Fibroblast of skin of right quadriceps (primary cell): ENCODE measurements around the gene CTSD.
"Not testable (repeated sequence)": the region's sequence is repeated elsewhere in the genome, so short reads cannot be mapped to it uniquely, and the experiment has no call there.

Experiments used
- DNase-seq: peaks from one replicate; pipeline ENCODE4 v3.0.0-alpha.2; 2013

Gene CTSD

DNA sequence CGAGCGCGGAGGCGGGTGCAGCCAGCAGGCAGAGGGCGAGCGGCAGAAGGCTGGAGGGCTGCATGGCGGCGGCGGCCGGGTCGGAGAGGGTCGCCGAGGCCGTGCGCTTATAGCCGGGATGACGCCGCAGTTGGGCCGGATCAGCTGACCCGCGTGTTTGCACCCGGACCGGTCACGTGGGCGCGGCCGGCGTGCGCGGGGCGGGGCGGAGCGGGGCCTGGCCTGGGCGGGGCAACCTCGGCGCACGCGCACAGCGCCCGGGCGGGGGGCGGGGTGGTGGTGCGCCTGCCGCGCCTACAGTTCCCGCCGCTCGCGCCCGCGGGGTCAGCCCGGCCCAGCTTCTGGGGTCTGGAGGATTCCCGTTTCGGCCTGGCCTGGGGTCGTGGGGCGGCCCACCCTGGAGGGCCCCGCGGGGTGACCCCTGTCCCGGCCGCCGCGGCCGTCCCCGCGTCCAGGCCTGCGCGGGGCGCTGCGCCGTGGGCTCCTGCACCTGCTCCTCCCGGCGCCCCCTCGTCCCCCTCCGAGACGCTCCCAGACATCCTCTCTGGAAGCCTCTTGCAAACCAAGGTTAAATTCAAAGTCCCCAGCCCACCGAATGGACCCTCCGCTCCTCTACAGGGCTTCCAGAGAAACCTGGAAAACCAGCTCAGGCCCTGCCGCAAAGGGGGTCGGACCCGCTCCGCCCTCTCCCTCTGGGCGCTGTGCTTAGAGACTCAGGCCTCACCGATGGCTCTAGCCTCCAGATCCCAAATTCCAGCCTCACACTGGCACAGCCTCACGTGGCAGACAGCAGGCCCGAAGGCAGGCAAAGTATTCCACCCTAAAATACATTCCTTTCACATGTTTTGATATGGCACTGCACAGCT is at the start of gene CTSD:
TSS of gene CTSD (minus strand) at position 132 of the 866 bp plus-strand sequence. CDS start at position 64, 68 bp downstream.
- peak; percentile 74 for DNase-seq

DNA sequence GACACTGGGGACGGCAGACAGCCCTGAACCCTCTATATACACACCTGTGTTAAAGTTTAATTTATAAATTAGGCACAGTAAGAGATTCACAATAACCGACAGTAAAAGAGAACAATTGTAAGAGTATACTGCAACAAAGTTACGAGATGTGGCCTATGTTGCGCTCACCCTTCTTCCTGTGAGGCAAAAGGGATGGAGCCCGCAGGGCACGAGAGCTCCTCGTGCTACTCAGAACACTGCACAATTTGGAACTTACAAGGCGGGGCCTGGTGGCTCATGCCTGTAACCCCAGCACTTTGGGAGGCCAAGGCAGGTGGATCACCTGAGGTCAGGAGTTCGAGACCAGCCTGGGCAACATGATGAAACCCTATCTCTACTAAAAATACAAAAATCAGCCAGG is 49.6 kb upstream of the CTSD start:
- not testable (repeated sequence) for DNase-seq

- no peak for DNase-seq
Observed at GRCh38 chr11:1812801-1813200, 49.1 kb upstream of the CTSD start.

GRCh38 chr11:1812274-1812673 is 48.5 kb upstream of the CTSD start:
- no peak for DNase-seq

GRCh38 chr11:1810761-1811160 is 47.0 kb upstream of the CTSD start:
- DNase-seq: no peak

DNA sequence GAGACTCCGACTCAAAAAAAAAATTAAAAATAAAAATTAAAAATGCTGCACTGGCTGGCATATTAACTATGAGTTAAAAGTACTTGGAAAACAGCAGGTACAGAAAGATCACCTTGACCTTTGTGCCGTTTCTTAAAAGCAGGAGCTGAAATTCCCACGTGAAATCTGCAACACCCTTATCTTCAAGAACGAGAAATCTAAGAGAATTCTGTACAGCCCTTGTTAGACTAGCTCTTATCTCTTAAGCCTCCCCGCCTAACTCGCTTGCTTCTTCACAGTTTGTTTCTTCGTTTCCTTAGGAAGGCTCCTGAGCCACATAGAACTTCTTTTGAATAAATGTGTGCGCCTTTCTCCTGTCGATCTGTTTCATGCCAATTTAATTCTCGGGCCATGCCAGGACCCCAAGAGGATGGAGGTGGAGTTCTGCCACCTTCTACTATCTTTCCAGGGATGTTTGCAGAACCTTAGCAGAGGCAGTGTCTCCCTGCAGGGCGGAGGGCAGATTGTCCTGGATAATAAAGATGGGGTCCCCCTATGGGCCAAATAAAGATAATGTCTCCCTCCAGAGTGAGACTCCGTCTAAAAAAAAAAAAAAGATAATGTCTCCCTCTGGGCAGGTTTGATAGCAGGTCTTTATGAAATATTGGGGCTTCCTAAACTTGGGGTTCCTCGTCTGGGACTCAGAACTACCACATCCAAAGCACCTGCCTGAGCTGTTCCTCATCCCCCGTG is 43.7 kb upstream of the CTSD start:
- DNase-seq: no peak

DNA sequence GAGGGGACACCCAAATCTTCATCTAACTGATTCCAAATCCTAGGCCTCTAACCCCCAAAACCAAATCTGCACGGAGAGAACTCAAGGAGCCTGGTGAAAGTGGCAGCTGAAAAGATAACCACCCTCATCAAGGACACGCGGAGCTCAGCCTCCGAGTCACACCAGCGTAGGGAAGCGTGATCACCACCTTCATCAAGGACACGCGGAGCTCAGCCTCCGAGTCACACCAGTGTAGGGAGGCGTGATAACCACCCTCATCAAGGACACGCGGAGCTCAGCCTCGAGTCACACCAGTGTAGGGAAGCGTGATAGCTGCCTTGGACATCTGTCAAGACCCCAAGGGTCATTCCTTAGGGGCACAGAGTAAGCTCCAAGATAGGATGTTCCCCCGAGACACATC is 41.8 kb upstream of the CTSD start:
- DNase-seq: no peak

GRCh38 chr11:1803835-1804519 is 40.2 kb upstream of the CTSD start:
- DNase-seq: not testable (repeated sequence)

DNA sequence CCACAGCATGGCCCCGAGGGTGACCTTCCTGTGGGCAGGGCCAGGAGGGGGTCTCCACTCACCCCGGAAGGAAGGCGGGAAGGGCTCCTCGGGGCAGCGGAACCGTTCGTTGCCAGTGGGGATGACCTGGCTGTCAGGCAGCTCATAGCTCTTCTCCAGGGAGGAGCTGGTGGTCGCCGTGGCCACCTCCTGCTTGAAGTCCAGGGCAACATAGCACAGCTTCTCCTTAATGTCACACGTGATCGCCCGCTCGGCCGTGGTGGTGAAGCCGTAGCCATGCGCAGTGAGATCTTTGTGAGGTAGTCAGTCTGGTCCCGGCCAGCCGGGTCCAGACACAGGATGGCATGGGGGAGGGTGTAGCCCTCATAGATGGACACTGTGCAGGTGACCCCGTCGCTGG is 39.5 kb upstream of the CTSD start:
- DNase-seq: no peak

DNA sequence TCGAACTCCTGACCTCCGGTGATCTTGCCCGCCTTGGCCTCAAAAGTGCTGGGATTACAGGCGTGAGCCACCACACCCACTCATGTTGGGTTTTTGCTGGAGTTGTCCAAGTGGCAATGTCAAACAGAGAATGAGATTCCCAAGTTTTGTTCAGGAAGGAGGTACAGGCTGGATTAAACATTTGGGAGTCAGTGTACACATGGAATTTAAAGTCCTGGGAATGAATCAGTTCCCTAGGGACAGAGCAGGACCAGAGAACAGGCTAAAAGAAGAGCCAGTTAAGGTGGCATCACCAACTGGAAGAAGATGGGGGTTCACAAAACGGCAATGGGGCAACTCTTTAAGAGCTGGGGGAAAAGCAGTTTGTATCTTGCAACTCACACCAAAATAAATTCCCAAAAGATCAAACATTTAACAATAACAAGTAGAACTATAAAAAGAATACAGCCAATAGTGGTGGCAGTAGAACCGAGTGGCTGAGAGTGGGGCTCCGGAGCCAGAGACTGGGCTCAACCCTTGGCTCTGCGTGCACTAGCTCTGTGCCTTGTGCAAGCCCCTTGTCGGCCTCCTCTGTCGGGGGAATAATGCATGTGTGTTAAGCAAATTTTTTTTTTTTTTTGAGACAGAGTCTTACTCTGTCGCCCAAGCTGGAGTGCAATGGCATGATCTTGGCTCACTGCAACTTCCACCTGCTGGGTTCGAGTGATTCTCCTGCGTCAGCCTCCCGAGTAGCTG is 33.8 kb upstream of the CTSD start:
- DNase-seq: no peak

DNA sequence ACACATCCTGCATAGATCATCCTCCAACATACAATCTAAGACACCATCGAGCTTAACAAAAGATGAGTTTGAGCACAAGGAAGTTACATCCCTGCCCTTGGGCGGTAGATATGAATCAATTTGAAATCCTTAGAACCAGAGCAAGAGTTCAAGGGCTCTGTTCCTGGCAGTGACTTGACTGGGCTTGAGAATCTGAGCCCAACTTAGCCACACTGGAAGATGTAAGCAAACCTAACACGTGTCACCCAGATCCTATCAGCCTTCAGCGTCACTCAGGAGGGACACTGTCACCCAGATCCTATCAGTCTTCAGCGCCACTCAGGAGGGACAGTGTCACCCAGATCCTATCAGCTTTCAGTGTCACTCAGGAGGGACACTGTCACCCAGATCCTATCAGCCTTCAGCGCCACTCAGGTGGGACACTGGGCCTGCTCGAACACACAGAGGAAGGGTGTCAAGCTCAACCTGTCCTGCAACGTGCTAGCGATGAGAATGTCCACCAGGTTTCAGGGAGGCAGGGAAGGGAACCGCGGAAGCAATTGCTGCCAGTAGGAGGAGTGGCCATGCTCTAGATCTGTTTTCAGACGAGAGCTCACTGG is 32.8 kb upstream of the CTSD start:
- DNase-seq: no peak

DNA sequence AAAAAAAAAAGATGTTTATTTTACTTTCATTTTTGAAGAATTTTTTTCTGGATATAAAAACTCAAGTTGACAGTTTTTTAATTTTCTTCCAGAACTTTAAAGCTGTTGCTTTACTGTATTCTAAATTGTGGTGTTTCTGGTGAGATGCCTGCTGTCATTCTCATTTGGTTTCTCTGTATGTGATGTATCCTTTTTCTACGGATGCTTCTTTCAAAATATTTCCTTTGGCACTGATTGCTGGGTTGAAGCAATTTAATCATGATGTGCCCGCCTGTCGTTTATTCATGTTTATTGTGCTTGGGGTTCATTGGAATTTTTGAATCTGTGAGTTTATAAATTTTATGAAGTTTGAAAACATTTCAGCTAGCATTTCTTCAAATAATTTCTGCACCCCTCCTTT is 29.4 kb upstream of the CTSD start:
- DNase-seq: no peak

- no peak for DNase-seq
Observed at GRCh38 chr11:1792461-1792860, 28.7 kb upstream of the CTSD start.

DNA sequence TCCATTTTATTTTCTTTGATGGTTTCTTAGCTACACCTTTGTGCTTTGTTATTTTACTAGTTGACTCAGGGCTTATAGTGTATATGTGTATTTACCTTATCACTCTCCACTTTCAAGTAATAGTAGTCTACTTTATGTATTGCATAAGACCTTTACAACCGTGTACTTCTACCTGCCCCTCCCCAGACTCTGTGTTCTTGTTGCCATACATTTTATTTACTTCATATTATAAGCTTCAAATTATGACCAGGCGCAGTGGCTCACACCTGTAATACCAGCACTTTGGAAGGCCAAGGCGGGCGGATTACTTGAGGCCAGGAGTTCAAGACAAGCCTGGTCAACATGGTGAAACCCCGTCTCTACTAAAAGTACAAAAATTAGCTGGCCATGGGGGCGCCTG is 28.2 kb upstream of the CTSD start:
- DNase-seq: no peak

- DNase-seq: no peak
Observed at GRCh38 chr11:1786466-1786865, 22.7 kb upstream of the CTSD start.

DNA sequence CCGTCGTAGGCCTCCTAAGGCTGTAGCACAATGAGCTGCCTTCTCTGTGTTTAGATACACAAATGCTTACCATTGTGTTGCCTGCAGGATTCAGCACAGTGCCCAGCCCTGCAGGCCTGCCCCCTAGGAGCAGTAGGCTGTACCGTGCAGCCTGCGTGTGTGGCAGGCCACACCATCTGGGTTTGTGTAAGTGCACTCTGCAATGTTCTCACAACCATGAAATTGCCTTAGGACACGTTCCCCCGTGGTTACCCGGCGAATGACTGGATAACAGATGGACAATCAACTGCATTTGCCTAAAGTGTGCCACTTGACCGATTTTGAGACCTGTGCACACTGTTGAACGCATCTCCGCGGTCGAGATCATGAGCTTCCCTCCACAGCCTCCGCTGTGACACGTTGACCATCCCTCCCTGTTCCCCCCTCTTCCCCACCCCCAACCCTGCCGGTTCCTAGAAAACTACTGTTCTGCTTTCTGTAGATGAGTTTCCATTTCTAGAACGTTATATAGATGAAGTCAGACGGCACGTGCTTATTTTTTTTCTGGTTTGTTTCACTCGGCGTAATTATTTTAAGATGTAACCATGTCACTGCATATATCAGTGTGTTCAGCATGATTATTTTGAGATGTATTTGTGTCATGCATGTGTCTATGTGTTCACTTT is 22.2 kb upstream of the CTSD start:
- DNase-seq: no peak

DNA sequence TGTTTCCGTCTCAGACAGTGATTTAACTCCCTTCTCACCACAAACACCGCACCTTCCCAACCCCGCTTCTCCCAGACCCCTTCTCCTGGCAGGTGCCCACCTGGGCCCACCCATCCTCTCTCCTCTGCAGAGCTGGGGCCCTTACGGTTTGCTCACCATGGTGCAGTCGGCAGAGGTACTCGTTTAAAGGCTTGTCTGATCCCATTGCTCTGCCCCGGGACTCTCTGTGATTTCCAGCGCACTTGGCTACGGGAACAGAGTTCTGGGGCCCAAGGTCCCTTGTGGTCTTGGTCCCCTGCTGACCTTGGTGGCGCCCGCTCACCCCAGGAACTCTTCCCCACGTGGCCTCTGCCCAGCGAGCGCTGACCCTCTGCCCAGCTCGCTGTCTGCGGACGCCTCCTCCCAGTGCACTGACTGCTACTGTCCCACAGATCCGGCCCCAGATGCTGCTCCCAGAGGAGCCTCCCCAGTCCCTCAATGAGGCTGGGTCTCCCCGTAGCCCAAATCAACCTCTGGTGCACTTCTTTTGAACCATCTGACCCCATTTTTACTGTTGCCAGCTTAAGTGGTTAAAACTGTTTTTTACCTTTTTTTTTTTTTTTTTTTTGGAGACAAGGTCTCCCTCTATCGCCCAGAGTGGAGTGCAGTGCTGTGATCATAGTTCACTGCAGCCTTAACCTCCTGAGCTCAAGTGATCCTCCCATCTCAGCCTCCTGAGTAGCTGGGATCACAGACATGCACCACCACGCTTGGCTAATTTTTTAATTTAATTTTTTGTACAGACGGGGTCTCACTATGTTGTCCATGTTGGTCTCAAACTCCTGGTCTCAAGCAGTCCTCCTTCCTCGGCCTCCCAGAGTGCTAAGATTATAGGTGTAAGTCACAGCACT is 21.3 kb upstream of the CTSD start:
- no peak for DNase-seq

- no peak for DNase-seq
Observed at GRCh38 chr11:1783725-1784529, 20.2 kb upstream of the CTSD start.

GRCh38 chr11:1782831-1783724 is 19.4 kb upstream of the CTSD start:
- DNase-seq: peak; percentile 45
